Endothelial cell of umbilical vein (primary cell): ENCODE measurements around the gene UBL3. TPM values are rescaled to one million over a fixed set of nuclear protein-coding genes. Genes with fewer than 3 reads are reported as not detected.

Experiments
- BruUV-seq: library from RNA; stranded (reverse); fragments of 400-500 nt; replicated peaks from 2 replicates; lab custom pipeline; 2021; lab: Mats Ljungman, UMichigan
- CTCF ChIA-PET: fragments of 300-600, 350-600 bp; sonication (Branson Sonifier 250); formaldehyde crosslinking; loops from one replicate; lab custom pipeline; 2021; ENCODE audit warnings: antibody characterized with exemption, inconsistent platforms; lab: Charles Lee
- POLR2A ChIA-PET: fragments of 300-600, 350-600 bp; sonication (Branson Sonifier 250); formaldehyde crosslinking; loops from one replicate; lab custom pipeline; 2021; ENCODE audit warnings: antibody characterized with exemption, inconsistent platforms; lab: Charles Lee
- DNase-seq: peaks from one replicate; pipeline ENCODE4 v3.0.0-alpha.2; 2011; ENCODE audit warnings: low read depth, low spot score
- FAIRE-seq: peaks from 2 replicates; lab custom pipeline; 2011; peaks lifted over from hg19 to GRCh38; lab: Jason Lieb, UNC
- H2AFZ ChIP-seq: 2 replicates; pipeline ENCODE4 v1.6.0; 2012; ENCODE audit warnings: low read depth, low read length, control low read depth, inconsistent platforms
- H3K27ac ChIP-seq: 2 replicates; pipeline ENCODE4 v1.5.1; 2011; ENCODE audit warnings: low read depth, mild to moderate bottlenecking, control low read depth, low read length, moderate library complexity; ENCODE audit not compliant: insufficient read depth
- H3K27me3 ChIP-seq, 2 experiments: 2 replicates each; pipeline versions ENCODE4 v1.6.0 to v1.6.1; 2011; ENCODE audit warnings: low read length in 2 of 2, mixed read lengths in 1 of 2; ENCODE audit not compliant: control insufficient read depth in 2 of 2, insufficient read depth in 2 of 2
- H3K36me3 ChIP-seq, 2 experiments: 2 replicates in 1 of 2; 3 replicates in 1 of 2; pipeline ENCODE4 v1.5.1; 2011; ENCODE audit warnings: low read length in 2 of 2, mild to moderate bottlenecking in 1 of 2, moderate library complexity in 1 of 2; ENCODE audit not compliant: control insufficient read depth in 2 of 2, insufficient read depth in 2 of 2; ENCODE audit errors: extremely low read depth in 1 of 2
- H3K4me1 ChIP-seq: 3 replicates; pipeline ENCODE4 v1.5.1; 2011; ENCODE audit warnings: mild to moderate bottlenecking, low read length; ENCODE audit not compliant: control insufficient read depth, insufficient read depth; ENCODE audit errors: extremely low read depth
- H3K4me2 ChIP-seq: 2 replicates; pipeline ENCODE4 v1.6.1; 2011; ENCODE audit warnings: low read length, control low read depth, mixed read lengths; ENCODE audit not compliant: insufficient read depth
- H3K4me3 ChIP-seq, 3 experiments: fragments of 200-600 bp in 1 of 3; sonication (generic), shearing (Covaris generic) in 1 of 3; replicated peaks in 1 of 3; 2 replicates each; pipeline ENCODE4 v1.5.1; 2011 to 2016; ENCODE audit warnings: control low read depth in 3 of 3, low read length in 3 of 3, mild to moderate bottlenecking in 2 of 3, inconsistent platforms in 1 of 3, low read depth in 1 of 3, moderate library complexity in 1 of 3; ENCODE audit not compliant: insufficient read depth in 1 of 3
- H3K79me2 ChIP-seq: 2 replicates; pipeline ENCODE4 v1.6.0; 2012; ENCODE audit warnings: low read length, inconsistent platforms; ENCODE audit not compliant: control insufficient read depth, insufficient read depth
- H3K9ac ChIP-seq: replicated peaks from 2 replicates; pipeline ENCODE3; 2011; ENCODE audit warnings: low read length, control low read depth; ENCODE audit not compliant: insufficient read depth; ENCODE audit errors: extremely low read depth
- H3K9me1 ChIP-seq: replicated peaks from 3 replicates; pipeline ENCODE4 v1.6.0; 2011; ENCODE audit warnings: mild to moderate bottlenecking, low read length; ENCODE audit not compliant: control insufficient read depth, insufficient read depth; ENCODE audit errors: extremely low read depth
- H3K9me3 ChIP-seq: replicated peaks from 2 replicates; pipeline ENCODE4 v1.5.1; 2012; ENCODE audit warnings: low read length, inconsistent platforms; ENCODE audit not compliant: control insufficient read depth, insufficient read depth
- H4K20me1 ChIP-seq: replicated peaks from 2 replicates; pipeline ENCODE3; 2011; ENCODE audit warnings: mild to moderate bottlenecking, low read length; ENCODE audit not compliant: control insufficient read depth, insufficient read depth; ENCODE audit errors: extremely low read depth
- EZH2 ChIP-seq: IDR thresholded peaks from 2 replicates; pipeline ENCODE4 v1.6.1; 2012; ENCODE audit warnings: borderline replicate concordance, low read depth, mild to moderate bottlenecking, moderate library complexity, low read length, inconsistent platforms; ENCODE audit not compliant: severe bottlenecking
- FOS ChIP-seq: IDR thresholded peaks from 2 replicates; pipeline ENCODE4 v1.6.1; 2011; ENCODE audit warnings: mild to moderate bottlenecking, low read length, moderate library complexity, borderline replicate concordance; ENCODE audit not compliant: insufficient read depth
- GATA2 ChIP-seq: IDR thresholded peaks from 2 replicates; pipeline ENCODE4 v1.7.0; 2011; ENCODE audit warnings: low read depth, mild to moderate bottlenecking, moderate library complexity, mixed read lengths, low read length; ENCODE audit not compliant: insufficient read length, insufficient read depth
- JUN ChIP-seq: IDR thresholded peaks from 2 replicates; pipeline ENCODE4 v1.6.1; 2011; ENCODE audit warnings: borderline replicate concordance, low read depth; ENCODE audit not compliant: insufficient read length, insufficient read depth
- MYC ChIP-seq: IDR thresholded peaks from one replicate; pipeline ENCODE4 v1.6.1; 2011; ENCODE audit warnings: mild to moderate bottlenecking, low read depth, low read length
- POLR2A ChIP-seq: IDR thresholded peaks from 2 replicates; pipeline ENCODE4 v1.6.1; 2012; ENCODE audit warnings: low read depth, mild to moderate bottlenecking, control low read depth, low read length
- POLR2AphosphoS5 ChIP-seq: IDR thresholded peaks from 2 replicates; pipeline ENCODE4 v1.6.1; 2012; ENCODE audit warnings: low read depth, mild to moderate bottlenecking, control low read depth, low read length, moderate library complexity; ENCODE audit not compliant: insufficient read depth
- dilution Hi-C: fragments of 300-500 bp; cut with MboI; formaldehyde crosslinking; loops from one replicate; pipeline ENCODE4 v1.15.0; 2019; ENCODE audit warnings: low sequenced_read_pairs; ENCODE audit not compliant: extremely low pct_ligation_motif_present
- intact Hi-C: fragments of 100-400 bp; cut with micrococcal nuclease; formaldehyde crosslinking; loops from one replicate; pipeline ENCODE4 v1.10.0; 2022
- polyA plus RNA-seq, 4 experiments: library from polyadenylated mRNA; depleted of rRNA in 3 of 4; stranded (reverse) in 3 of 4; unstranded in 1 of 4; fragments of >200 nt; gene quantifications; 2 replicates each; pipeline versions ENCODE4 v1.2.1 to v1.2.3, GENCODE V29; 2011 to 2012; ENCODE audit warnings: missing spikeins in 1 of 4
- total RNA-seq: library from RNA; stranded (reverse); gene quantifications from 2 replicates; pipeline ENCODE4 v1.2.3, GENCODE V29; 2021
- TF ChIP-seq, protein P1 (sequence below): IDR thresholded peaks from 2 replicates; pipeline ENCODE4 v1.6.1; 2011; ENCODE audit not compliant: insufficient read depth, insufficient read length
- TF ChIP-seq, protein P2 (sequence below), 2 donors: IDR thresholded peaks; 1 replicate in 1 of 2; 2 replicates in 1 of 2; pipeline ENCODE4 v1.5.1; 2011; ENCODE audit warnings: low read length in 2 of 2, mild to moderate bottlenecking in 2 of 2, moderate library complexity in 2 of 2, control low read depth in 1 of 2, inconsistent platforms in 1 of 2, low read depth in 1 of 2; ENCODE audit not compliant: insufficient read depth in 1 of 2; ENCODE audit errors: extremely low read depth in 1 of 2

UBL3 gene
- total and polyA plus RNA-seq, 2 donors (not counting 3 experiments of a cell fraction or from before 2014, with no cell fraction given), result 4.8 to 11.8 TPM

DNA sequence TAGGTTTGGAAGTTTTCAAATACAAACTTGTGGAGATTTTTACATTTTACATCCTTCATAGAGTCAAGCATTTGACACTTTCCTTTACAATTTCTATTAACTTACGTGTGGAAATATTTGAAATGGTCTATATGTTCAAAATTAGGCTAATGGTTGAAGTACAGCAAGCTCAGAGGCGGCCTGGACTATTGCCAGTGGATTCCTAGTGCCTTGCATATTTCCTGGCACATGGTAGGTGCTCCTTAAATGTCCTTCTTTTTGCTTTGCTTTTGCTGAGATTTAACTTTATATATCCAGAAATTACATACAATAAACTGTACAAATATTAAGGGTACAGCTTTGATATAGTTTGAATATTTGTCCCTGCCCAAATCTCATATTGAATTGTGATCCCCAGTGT lies 93.9 kb downstream of the UBL3 start:
- H4K20me1 ChIP-seq, result no peaks in the 10 kb centered on the region

More for the DNA sequence above, 93.9 kb downstream of the UBL3 start:
- Histone ChIP-seq H3K36me3 (no peaks in the 10 kb centered on the region), H3K27ac (no peak overlapping the region), H3K9me3 (no peaks in the 10 kb centered on the region), H3K4me2 (no peak overlapping the region), H3K4me3 (no peak overlapping the region), H3K9me1 (no peaks in the 10 kb centered on the region), H3K27me3 (no peaks in the 10 kb centered on the region), H3K4me1 (no peaks in the 10 kb centered on the region), H3K79me2 (no peaks in the 10 kb centered on the region), H3K9ac (no peak overlapping the region), H2AFZ (no peak overlapping the region)
- POLR2A ChIA-PET, result no interaction called here
- CTCF ChIA-PET, result interaction anchor here (1.0 to 2.2 kb wide), 4 partner anchors 15 to 358 kb away, joined by 4 to 6 read pairs (median 6); no protein-coding TSS in a partner anchor
- no TSS peak for BruUV-seq
- DNase-seq (no peak), FAIRE-seq (no peak)
- TF ChIP-seq JUN (no peak), FOS (no peak), EZH2 (no peak), POLR2AphosphoS5 (no peak), MYC (no peak), POLR2A (no peak), GATA2 (no peak)
- TF ChIP-seq, protein P1, sequence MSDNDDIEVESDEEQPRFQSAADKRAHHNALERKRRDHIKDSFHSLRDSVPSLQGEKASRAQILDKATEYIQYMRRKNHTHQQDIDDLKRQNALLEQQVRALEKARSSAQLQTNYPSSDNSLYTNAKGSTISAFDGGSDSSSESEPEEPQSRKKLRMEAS, result no peak
- TF ChIP-seq, protein P2, sequence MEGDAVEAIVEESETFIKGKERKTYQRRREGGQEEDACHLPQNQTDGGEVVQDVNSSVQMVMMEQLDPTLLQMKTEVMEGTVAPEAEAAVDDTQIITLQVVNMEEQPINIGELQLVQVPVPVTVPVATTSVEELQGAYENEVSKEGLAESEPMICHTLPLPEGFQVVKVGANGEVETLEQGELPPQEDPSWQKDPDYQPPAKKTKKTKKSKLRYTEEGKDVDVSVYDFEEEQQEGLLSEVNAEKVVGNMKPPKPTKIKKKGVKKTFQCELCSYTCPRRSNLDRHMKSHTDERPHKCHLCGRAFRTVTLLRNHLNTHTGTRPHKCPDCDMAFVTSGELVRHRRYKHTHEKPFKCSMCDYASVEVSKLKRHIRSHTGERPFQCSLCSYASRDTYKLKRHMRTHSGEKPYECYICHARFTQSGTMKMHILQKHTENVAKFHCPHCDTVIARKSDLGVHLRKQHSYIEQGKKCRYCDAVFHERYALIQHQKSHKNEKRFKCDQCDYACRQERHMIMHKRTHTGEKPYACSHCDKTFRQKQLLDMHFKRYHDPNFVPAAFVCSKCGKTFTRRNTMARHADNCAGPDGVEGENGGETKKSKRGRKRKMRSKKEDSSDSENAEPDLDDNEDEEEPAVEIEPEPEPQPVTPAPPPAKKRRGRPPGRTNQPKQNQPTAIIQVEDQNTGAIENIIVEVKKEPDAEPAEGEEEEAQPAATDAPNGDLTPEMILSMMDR (IDR thresholded peaks at IDR 0.05; ENCODE audit: extremely low read depth in 1 of 2, insufficient read depth in 1 of 2, low read depth in 1 of 2, low read length in 2 of 2), result no peak
- dilution Hi-C loops, result no loop called here
- intact Hi-C loops, result no loop called here
